GM12878 (cell line): ENCODE data around the gene VPS13C. TPM values are rescaled to one million over a fixed set of nuclear protein-coding genes. Genes with fewer than 3 reads are reported as not detected.

Experiments
- ATAC-seq: fragments of 200-7000 bp; cut with Tn5 transposase; 3 replicates; pipeline ENCODE4 v1.9.1; 2020; ENCODE audit warnings: mild to moderate bottlenecking, moderate library complexity
- BruUV-seq: library from RNA; stranded (reverse); fragments of 400-500 nt; replicated peaks from 2 replicates; lab custom pipeline; 2021; lab: Mats Ljungman, UMichigan
- CTCF ChIA-PET: fragments of 300-600 bp; sonication (Branson Sonifier 250); formaldehyde crosslinking; extraction: SDS; loops from one replicate; lab custom pipeline; 2021; ENCODE audit warnings: inconsistent platforms; lab: Yijun Ruan, JAX
- POLR2A ChIA-PET: fragments of 350-600 bp; formaldehyde crosslinking; extraction: SDS; loops from one replicate; lab custom pipeline; 2021; ENCODE audit warnings: inconsistent platforms; lab: Charles Lee
- RAD21 ChIA-PET: fragments of 300-600 bp; sonication (Branson Sonifier 250); formaldehyde crosslinking; loops from one replicate; lab custom pipeline; 2023; ENCODE audit warnings: antibody characterized with exemption; ENCODE audit not compliant: unreplicated experiment; lab: Charles Lee
- SMC1A ChIA-PET: fragments of 300-600 bp; sonication (Branson Sonifier 250); formaldehyde crosslinking; loops from one replicate; lab custom pipeline; 2023; ENCODE audit not compliant: unreplicated experiment, uncharacterized antibody; lab: Charles Lee
- DNase-seq: peaks from one replicate; pipeline ENCODE4 v3.0.0-alpha.2; 2011; ENCODE audit warnings: low read depth, low spot score
- FAIRE-seq: peaks from 3 replicates; lab custom pipeline; 2011; peaks lifted over from hg19 to GRCh38; lab: Jason Lieb, UNC
- H2AFZ ChIP-seq: 2 replicates; pipeline ENCODE4 v1.6.0; 2011; ENCODE audit warnings: low read depth, low read length, control low read depth; ENCODE audit not compliant: control insufficient read depth
- H3K27ac ChIP-seq: 2 replicates; pipeline ENCODE4 v1.5.1; 2011; ENCODE audit warnings: control low read depth; ENCODE audit not compliant: control insufficient read depth, insufficient read depth
- H3K27me3 ChIP-seq, 2 experiments: replicated peaks in 1 of 2; 2 replicates each; pipeline versions ENCODE4 v1.6.0 to v1.6.1; 2011; ENCODE audit warnings: low read length in 1 of 2; ENCODE audit not compliant: control insufficient read depth in 2 of 2, insufficient read depth in 2 of 2
- H3K36me3 ChIP-seq, 2 experiments: 2 replicates each; pipeline ENCODE4 v1.5.1; 2011; ENCODE audit warnings: low read length in 1 of 2; ENCODE audit not compliant: control insufficient read depth in 2 of 2, insufficient read depth in 2 of 2
- H3K4me1 ChIP-seq: 2 replicates; pipeline ENCODE4 v1.6.1; 2011; ENCODE audit warnings: mild to moderate bottlenecking, low read length, moderate library complexity, mixed read lengths; ENCODE audit not compliant: control insufficient read depth, insufficient read depth
- H3K4me2 ChIP-seq: 2 replicates; pipeline ENCODE4 v1.6.0; 2011; ENCODE audit warnings: control low read depth; ENCODE audit not compliant: control insufficient read depth, insufficient read depth
- H3K4me3 ChIP-seq: fragments of 200-600 bp; sonication (generic); 2 replicates; pipeline ENCODE4 v1.5.1; 2016
- H3K79me2 ChIP-seq: 2 replicates; pipeline ENCODE4 v1.6.0; 2011; ENCODE audit warnings: low read length; ENCODE audit not compliant: control insufficient read depth, insufficient read depth
- H3K9ac ChIP-seq: 2 replicates; pipeline ENCODE4 v1.8.0; 2011; ENCODE audit warnings: low read length, control low read depth, mixed read lengths; ENCODE audit not compliant: control insufficient read depth, insufficient read depth
- H3K9me3 ChIP-seq: replicated peaks from 3 replicates; pipeline ENCODE4 v1.5.1; 2011; ENCODE audit warnings: mild to moderate bottlenecking, low read length; ENCODE audit not compliant: control insufficient read depth, insufficient read depth
- H4K20me1 ChIP-seq: 2 replicates; pipeline ENCODE4 v1.6.0; 2011; ENCODE audit not compliant: control insufficient read depth, insufficient read depth
- CBFB ChIP-seq: IDR thresholded peaks from 2 replicates; pipeline ENCODE4 v1.6.1; 2016; ENCODE audit warnings: antibody characterized with exemption, low read depth
- HDAC2 ChIP-seq: fragments of 200-600 bp; sonication (generic); IDR thresholded peaks from 2 replicates; pipeline ENCODE4 v1.6.1; 2017
- MTA2 ChIP-seq: fragments of 450-650 bp; IDR thresholded peaks from 2 replicates; pipeline ENCODE4 v1.6.1; 2016; ENCODE audit warnings: low read depth, mild to moderate bottlenecking, moderate library complexity
- NFIC ChIP-seq: IDR thresholded peaks from 2 replicates; pipeline ENCODE4 v1.6.1; 2012; ENCODE audit warnings: low read depth, mild to moderate bottlenecking, inconsistent platforms, low read length, moderate library complexity
- NFXL1 ChIP-seq: fragments of 450-650 bp; IDR thresholded peaks from 2 replicates; pipeline ENCODE4 v1.6.1; 2017; ENCODE audit warnings: antibody characterized with exemption, mild to moderate bottlenecking, borderline replicate concordance
- NR2C2 ChIP-seq: IDR thresholded peaks from 2 replicates; pipeline ENCODE4 v1.6.1; 2011; ENCODE audit warnings: borderline replicate concordance, low read depth; ENCODE audit not compliant: control insufficient read depth, insufficient read length
- RUNX3 ChIP-seq: IDR thresholded peaks from 2 replicates; pipeline ENCODE4 v1.6.1; 2012; ENCODE audit warnings: low read length, inconsistent platforms
- SREBF2 ChIP-seq: IDR thresholded peaks from 2 replicates; pipeline ENCODE4 v1.6.1; 2012; ENCODE audit warnings: mild to moderate bottlenecking, low read length
- SRF ChIP-seq, 2 experiments: IDR thresholded peaks; 2 replicates each; pipeline ENCODE4 v1.6.1; 2011; ENCODE audit warnings: low read depth in 2 of 2, low read length in 2 of 2, mild to moderate bottlenecking in 1 of 2, moderate library complexity in 1 of 2
- ZNF274 ChIP-seq: IDR thresholded peaks from one replicate; pipeline ENCODE4 v1.8.0; 2011; ENCODE audit not compliant: insufficient read length, insufficient read depth
- ZNF384 ChIP-seq: IDR thresholded peaks from 2 replicates; pipeline ENCODE4 v1.6.1; 2012; ENCODE audit warnings: low read depth, mild to moderate bottlenecking, low read length, improper control_type of control experiment, borderline replicate concordance
- WGBS: methylation state at CpG from one replicate; pipeline ENCODE4 v1.1.6; 2016; ENCODE audit warnings: low lambda C conversion rate; ENCODE audit not compliant: insufficient replicate concordance, insufficient coverage; ENCODE audit errors: missing lambda C conversion rate; 5-methylcytosine and 5-hydroxymethylcytosine counted together
- in situ Hi-C: fragments of 300-500 bp; cut with MboI; formaldehyde crosslinking; loops from 9 replicates; pipeline ENCODE4 v1.14.3; 2018; ENCODE audit warnings: mixed read lengths
- intact Hi-C: fragments of 100-400 bp; cut with micrococcal nuclease; formaldehyde crosslinking; loops from one replicate; pipeline ENCODE4 v1.14.2; 2022; ENCODE audit not compliant: unreplicated experiment
- polyA plus RNA-seq, 11 experiments: library from polyadenylated mRNA; depleted of rRNA in 4 of 11; unstranded in 6 of 11; stranded (reverse) in 5 of 11; fragments of >200 nt; fragmentation: Nextera tagmentation in 4 of 11; fragmentation: Illumina TruSeq in 1 of 11; extraction: Ambion mirVana in 4 of 11; extraction: Trizol in 1 of 11; gene quantifications; 1 replicate in 1 of 11; 2 replicates in 10 of 11; pipeline versions ENCODE4 v1.2.1 to v1.2.3, GENCODE V29; 2011 to 2016; ENCODE audit warnings: inconsistent platforms in 2 of 11, missing spikeins in 2 of 11, low read depth in 1 of 11
- total RNA-seq, 4 experiments: library from RNA; depleted of rRNA in 3 of 4; stranded (reverse); fragments of >200 nt in 3 of 4; fragmentation: Illumina TruSeq in 1 of 4; extraction: Trizol in 1 of 4; gene quantifications; 2 replicates each; pipeline versions ENCODE4 v1.2.1 to v1.2.3, GENCODE V29; 2013 to 2021

VPS13C gene
- total and polyA plus RNA-seq, 10 of the 15 experiments (the other 5 are each of a cell fraction or from before 2014, with no cell fraction given): 9.3 to 53.1 (median 31.8) TPM

DNA sequence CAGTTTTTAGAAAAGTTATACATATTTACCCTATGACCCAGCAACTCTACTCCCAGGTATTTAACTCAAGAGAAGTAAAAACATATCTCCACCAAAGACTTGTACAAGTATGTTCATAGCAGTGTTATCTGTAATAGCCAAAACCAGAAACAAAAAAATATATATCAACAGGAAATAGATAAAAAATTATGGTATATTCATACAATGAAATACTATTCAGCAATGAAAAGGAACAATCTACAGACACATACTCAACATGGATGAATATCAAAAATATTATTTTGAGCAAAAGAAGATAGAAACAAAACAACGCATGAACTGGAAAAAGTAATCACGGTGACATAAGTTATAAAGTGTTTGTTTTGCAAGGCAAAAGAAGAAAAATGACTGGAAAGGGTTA, 72.4 kb downstream of the VPS13C start:
- TF ChIP-seq SREBF2 (no peak), MTA2 (no peak), HDAC2 (no peak)
- TF ChIP-seq, all 136 proteins: peak for 0
- Histone ChIP-seq H3K36me3 (peaks cover 0 to 26% of the 10 kb centered on the region in 2 experiments; a peak in 3 of 4 replicates), H3K27ac (no peak overlapping the region), H3K4me1 (no peaks in the 10 kb centered on the region), H3K4me2 (no peak overlapping the region), H2AFZ (no peak overlapping the region), H3K9me3 (peaks cover 2% of the 10 kb centered on the region; the same call in 2 of the 3 replicates), H3K27me3 (no peaks in the 10 kb centered on the region), H3K79me2 (no peaks in the 10 kb centered on the region), H4K20me1 (no peaks in the 10 kb centered on the region), H3K4me3 (no peak overlapping the region), H3K9ac (no peak overlapping the region)
- ChIA-PET POLR2A (no interaction called here), CTCF (no interaction called here), SMC1A (no interaction called here), RAD21 (no interaction called here)
- in situ Hi-C loops: no loop called here
- BruUV-seq: no TSS peak
- intact Hi-C loops: no loop called here
- no peak for ATAC-seq
- DNase-seq: no peak
- 92% methylated on average over 2 of the region's 2 CpGs for WGBS
- FAIRE-seq: no peak

DNA sequence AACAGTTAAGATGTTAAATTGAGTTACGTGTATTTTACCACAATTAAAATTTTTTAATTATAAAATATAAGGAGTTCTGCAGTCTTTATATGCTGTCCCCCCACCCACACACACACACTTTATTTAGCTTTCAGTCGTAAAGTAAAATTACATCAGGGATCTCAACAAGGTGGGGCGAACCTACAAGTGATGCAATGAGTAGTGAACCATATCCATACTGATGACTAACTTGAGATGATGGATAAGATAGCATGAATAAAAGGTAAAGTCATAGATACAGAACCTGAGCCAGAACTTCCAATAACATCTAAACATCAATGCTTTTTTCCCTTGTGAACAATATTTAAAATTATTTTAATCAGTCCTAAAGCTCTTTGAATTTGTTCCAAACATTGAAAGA, 77.2 kb downstream of the VPS13C start:
- no peak overlapping the region for H3K4me2 ChIP-seq
- intact Hi-C loops: no loop called here
- no TSS peak for BruUV-seq
- peaks cover 0 to 30% of the 10 kb centered on the region in 2 experiments; a peak in 3 of 4 replicates for H3K36me3 ChIP-seq
- no peak for ATAC-seq
- SMC1A ChIA-PET: interaction anchor here (0.7 to 1.2 kb wide), 2 partner anchors 31 to 58 kb away, joined by 3 read pairs; no protein-coding TSS in a partner anchor
- DNase-seq: no peak
- H3K4me1 ChIP-seq: no peaks in the 10 kb centered on the region
- H3K4me3 ChIP-seq: no peak overlapping the region
- H3K27ac ChIP-seq: no peak overlapping the region
- 98% methylated on average over 3 of the region's 3 CpGs for WGBS
- no peak overlapping the region for H2AFZ ChIP-seq
- in situ Hi-C loops: no loop called here
- RAD21 ChIA-PET: interaction anchor here (1.2 kb wide), 1 partner anchor 115 kb away, joined by 4 read pairs; no protein-coding TSS in a partner anchor
- H3K27me3 ChIP-seq: no peaks in the 10 kb centered on the region
- FAIRE-seq: no peak
- no peak overlapping the region for H3K9ac ChIP-seq
- POLR2A ChIA-PET: no interaction called here
- TF ChIP-seq HDAC2 (no peak), NFXL1 (no peak), CBFB (no peak), NR2C2 (no peak), ZNF274 (no peak), SRF (IDR thresholded peaks at IDR 0.05; ENCODE audit: low read depth in 2 of 2, low read length in 2 of 2) (no peak), ZNF384 (no peak), NFIC (no peak), RUNX3 (no peak)
- peaks cover 2% of the 10 kb centered on the region; the same call in 2 of the 3 replicates for H3K9me3 ChIP-seq
- no peaks in the 10 kb centered on the region for H3K79me2 ChIP-seq
- CTCF ChIA-PET: interaction anchor here (0.8 to 2.4 kb wide), 6 partner anchors 10 to 89 kb away, joined by 3 to 9 read pairs (median 4); no protein-coding TSS in a partner anchor
- H4K20me1 ChIP-seq: no peaks in the 10 kb centered on the region
